K562 (cell line): ENCODE results near the gene KYAT1. TPM values are rescaled to one million over a fixed set of nuclear protein-coding genes. Genes with fewer than 3 reads are reported as not detected.

ENCODE experiments used
- CAMTA2 ChIP-seq: fragments of 250-450 bp; sonication (Bioruptor Pico); conservative IDR thresholded peaks from 2 replicates; pipeline ENCODE4 v1.5.1; 2022
- CBX3 ChIP-seq, 2 experiments: IDR thresholded peaks; 1 replicate in 1 of 2; 2 replicates in 1 of 2; pipeline ENCODE4 v1.6.1; 2012; ENCODE audit warnings: inconsistent platforms in 2 of 2, low read length in 2 of 2, borderline replicate concordance in 1 of 2, control low read depth in 1 of 2
- CEBPG ChIP-seq, 3 experiments: fragments of 200-800 bp in 1 of 3; sonication (Bioruptor generic) in 1 of 3; sonication (generic) in 1 of 3; formaldehyde crosslinking in 1 of 3; IDR thresholded peaks in 2 of 3; conservative IDR thresholded peaks in 1 of 3; 2 replicates each; pipeline versions ENCODE4 v1.6.1 to v1.8.0; 2016 to 2022; ENCODE audit warnings: missing compliant biosample characterization in 2 of 3, missing genetic modification characterization in 2 of 3, mild to moderate bottlenecking in 1 of 3, missing genetic modification reagents in 1 of 3
- EGR1 ChIP-seq: fragments of 450-650 bp; conservative IDR thresholded peaks from 2 replicates; pipeline ENCODE4 v1.6.1; 2017; ENCODE audit warnings: mild to moderate bottlenecking
- FUS ChIP-seq: fragments of 200-400 bp; formaldehyde crosslinking; optimal IDR thresholded peaks from 2 replicates; pipeline ENCODE3; 2017; ENCODE audit warnings: low read depth, low read length
- GABPB2 ChIP-seq: fragments of 250-450 bp; sonication (Bioruptor Pico); conservative IDR thresholded peaks from 2 replicates; pipeline ENCODE4 v1.5.1; 2021; ENCODE audit warnings: mild to moderate bottlenecking
- HDAC6 ChIP-seq: IDR thresholded peaks from 2 replicates; pipeline ENCODE4 v1.6.1; 2012; ENCODE audit warnings: low read depth, mild to moderate bottlenecking, control low read depth, inconsistent platforms, low read length, moderate library complexity
- KHSRP ChIP-seq: fragments of 450-650 bp; IDR thresholded peaks from 2 replicates; pipeline ENCODE4 v1.6.1; 2017
- MBD2 ChIP-seq: sonication (generic); IDR thresholded peaks from 2 replicates; pipeline ENCODE4 v1.6.1; 2016; ENCODE audit warnings: low read depth, borderline replicate concordance
- PHF20 ChIP-seq: fragments of 450-650 bp; IDR thresholded peaks from 2 replicates; pipeline ENCODE4 v1.6.1; 2018; ENCODE audit not compliant: partially characterized antibody
- POLR2G ChIP-seq: fragments of 200-400 bp; formaldehyde crosslinking; IDR thresholded peaks from 2 replicates; pipeline ENCODE4 v1.6.1; 2017; ENCODE audit warnings: low read depth, mild to moderate bottlenecking, antibody characterized with exemption, low read length, moderate library complexity
- PRPF4 ChIP-seq: fragments of 200-400 bp; formaldehyde crosslinking; IDR thresholded peaks from one replicate; pipeline ENCODE4 v1.6.1; 2017; ENCODE audit warnings: low read length, low read depth, mild to moderate bottlenecking; ENCODE audit not compliant: insufficient read depth, poor library complexity, severe bottlenecking
- RUNX1 ChIP-seq: sonication (generic); IDR thresholded peaks from 2 replicates; pipeline ENCODE4 v1.6.1; 2016; ENCODE audit warnings: antibody characterized with exemption, low read depth
- SLC30A9 ChIP-seq: fragments of 250-450 bp; sonication (Bioruptor Pico); IDR thresholded peaks from 2 replicates; pipeline ENCODE4 v1.8.0; 2022; ENCODE audit warnings: mild to moderate bottlenecking, moderate library complexity
- TAF7 ChIP-seq: fragments of 450-650 bp; IDR thresholded peaks from 2 replicates; pipeline ENCODE4 v1.6.1; 2016; ENCODE audit warnings: missing genetic modification characterization, missing compliant biosample characterization
- YBX1 ChIP-seq: fragments of 450-650 bp; IDR thresholded peaks from 2 replicates; pipeline ENCODE4 v1.7.1; 2016; ENCODE audit warnings: mild to moderate bottlenecking
- YY1 ChIP-seq, 3 experiments: IDR thresholded peaks; 2 replicates each; pipeline ENCODE4 v1.6.1; 2011; ENCODE audit warnings: low read length in 2 of 3, mild to moderate bottlenecking in 2 of 3, moderate library complexity in 2 of 3, borderline replicate concordance in 1 of 3, control low read depth in 1 of 3, low read depth in 1 of 3; ENCODE audit not compliant: insufficient read depth in 3 of 3, insufficient replicate concordance in 2 of 3, control insufficient read depth in 1 of 3, insufficient read length in 1 of 3; ENCODE audit errors: extremely low read depth in 1 of 3
- ZKSCAN8 ChIP-seq: fragments of 200-800 bp; sonication (Bioruptor generic); IDR thresholded peaks from 2 replicates; pipeline ENCODE4 v1.6.1; 2016; ENCODE audit warnings: missing genetic modification characterization, missing compliant biosample characterization
- ZNF197 ChIP-seq: fragments of 200-800 bp; sonication (Bioruptor generic); IDR thresholded peaks from 2 replicates; pipeline ENCODE4 v1.6.1; 2016; ENCODE audit warnings: low read depth, missing genetic modification characterization, missing compliant biosample characterization
- ZNF232 ChIP-seq: sonication (generic); formaldehyde crosslinking; IDR thresholded peaks from 2 replicates; pipeline ENCODE4 v1.8.0; 2022; ENCODE audit warnings: mild to moderate bottlenecking, missing genetic modification reagents
- ZNF239 ChIP-seq: fragments of 250-450 bp; sonication (Bioruptor Pico); IDR thresholded peaks from 2 replicates; pipeline ENCODE4 v1.4.0; 2020; ENCODE audit warnings: mild to moderate bottlenecking
- ZNF324 ChIP-seq: fragments of 250-450 bp; sonication (Bioruptor Pico); IDR thresholded peaks from 2 replicates; pipeline ENCODE4 v1.4.0; 2020; ENCODE audit warnings: mild to moderate bottlenecking
- ZNF76 ChIP-seq: fragments of 250-450 bp; sonication (Bioruptor Pico); IDR thresholded peaks from 2 replicates; pipeline ENCODE4 v1.4.0; 2020; ENCODE audit warnings: mild to moderate bottlenecking, moderate library complexity, borderline replicate concordance
- ZNF764 ChIP-seq: fragments of 250-450 bp; sonication (Bioruptor Pico); IDR thresholded peaks from 2 replicates; pipeline ENCODE4 v1.4.0; 2020; ENCODE audit warnings: low read depth, mild to moderate bottlenecking, moderate library complexity
- ZNF780A ChIP-seq: fragments of 250-450 bp; sonication (Bioruptor Pico); IDR thresholded peaks from 2 replicates; pipeline ENCODE4 v1.5.0; 2021; ENCODE audit warnings: mild to moderate bottlenecking
- polyA plus RNA-seq, 8 experiments: library from polyadenylated mRNA; depleted of rRNA in 4 of 8; stranded (reverse) in 5 of 8; unstranded in 3 of 8; fragments of >200 nt; fragmentation: Nextera tagmentation in 2 of 8; fragmentation: Illumina TruSeq in 1 of 8; extraction: Ambion mirVana in 2 of 8; extraction: Trizol in 1 of 8; gene quantifications; 2 replicates each; pipeline versions ENCODE4 v1.2.1 to v1.2.3, GENCODE V29; 2011 to 2014; ENCODE audit warnings: inconsistent platforms in 1 of 8, missing spikeins in 1 of 8
- total RNA-seq, 7 experiments: library from RNA; depleted of rRNA in 6 of 7; stranded (reverse); fragments of >200 nt in 6 of 7; fragmentation: Illumina TruSeq in 2 of 7; extraction: Trizol in 2 of 7; gene quantifications; 2 replicates each; pipeline versions ENCODE4 v1.2.1 to v1.2.3, GENCODE V29; 2011 to 2021; ENCODE audit warnings: low replicate concordance in 1 of 7
- TF ChIP-seq, protein P1 (sequence below): fragments of 250-450 bp; sonication (Bioruptor Pico); IDR thresholded peaks from 2 replicates; pipeline ENCODE4 v1.4.0; 2020
- TF ChIP-seq, protein P2 (sequence below), 2 experiments: fragments of 450-650 bp; conservative IDR thresholded peaks; 2 replicates each; pipeline ENCODE4 v1.6.1; 2017; ENCODE audit warnings: mild to moderate bottlenecking in 2 of 2, moderate library complexity in 2 of 2

The KYAT1 gene
- total and polyA plus RNA-seq, 9 of the 15 experiments (the other 6 are each of a cell fraction or from before 2014, with no cell fraction given): 6.4 to 16.8 (median 11.1) TPM

DNA sequence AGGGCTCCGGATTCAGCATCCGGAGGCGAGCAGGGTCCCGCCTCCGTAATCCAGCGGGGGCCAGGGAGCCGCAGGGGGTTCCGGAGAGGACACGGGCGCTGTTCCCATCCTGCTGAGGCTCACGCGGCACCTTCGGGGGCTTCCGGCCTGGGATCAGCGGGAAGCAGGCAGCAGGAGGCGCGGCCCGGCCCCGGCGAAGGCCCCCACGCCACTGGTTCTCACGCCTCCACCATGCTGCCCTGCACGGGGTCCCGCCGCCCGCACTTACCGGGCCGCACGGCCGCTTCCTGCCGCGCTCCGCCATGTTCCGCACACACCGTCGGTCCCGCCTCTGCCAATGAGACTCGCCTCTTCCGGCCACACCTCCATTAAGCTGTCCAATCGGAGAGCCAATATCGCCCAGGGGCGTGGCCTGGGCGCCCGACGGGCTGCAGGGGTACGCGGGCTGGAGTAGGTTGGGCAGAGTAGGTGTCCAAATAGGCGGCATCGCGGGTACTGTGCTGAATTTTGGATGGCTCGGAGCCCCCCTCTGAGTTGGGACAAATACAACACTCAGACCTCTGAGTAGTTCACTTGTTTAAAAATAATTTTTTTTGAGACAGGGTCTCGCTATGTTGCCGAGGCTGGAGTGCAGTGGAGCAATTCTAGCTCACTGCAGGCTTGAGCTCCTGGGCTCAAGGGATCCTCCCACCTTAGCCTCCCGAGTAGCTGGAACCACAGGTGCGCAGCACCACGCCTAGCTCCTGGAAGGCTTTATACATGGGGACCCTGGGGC lies 52.1 kb downstream of the KYAT1 start, which contains the start of gene SPOUT1 (continued):
- TF ChIP-seq RUNX1: no peak
- TF ChIP-seq CAMTA2 (CRISPR knock-in tag): peak; percentile 72; the same call in 1 of the 2 replicates
- TF ChIP-seq CEBPG (CRISPR knock-in tag; IDR thresholded peaks at IDR 0.05): no peak
- TF ChIP-seq CEBPG (tag; conservative IDR thresholded peaks at IDR 0.05 in 1 of 2, IDR thresholded peaks at IDR 0.05 in 1 of 2): no peak
- TF ChIP-seq SLC30A9: no peak
- TF ChIP-seq ZNF239 (CRISPR knock-in tag): no peak
- TF ChIP-seq YY1 (IDR thresholded peaks at IDR 0.05; ENCODE audit: borderline replicate concordance in 1 of 3, control insufficient read depth in 1 of 3, extremely low read depth in 1 of 3, insufficient read depth in 3 of 3, insufficient read length in 1 of 3, insufficient replicate concordance in 2 of 3, low read depth in 1 of 3, low read length in 2 of 3): peak; percentile 77 to 95 (median 92)
- TF ChIP-seq, protein P1, sequence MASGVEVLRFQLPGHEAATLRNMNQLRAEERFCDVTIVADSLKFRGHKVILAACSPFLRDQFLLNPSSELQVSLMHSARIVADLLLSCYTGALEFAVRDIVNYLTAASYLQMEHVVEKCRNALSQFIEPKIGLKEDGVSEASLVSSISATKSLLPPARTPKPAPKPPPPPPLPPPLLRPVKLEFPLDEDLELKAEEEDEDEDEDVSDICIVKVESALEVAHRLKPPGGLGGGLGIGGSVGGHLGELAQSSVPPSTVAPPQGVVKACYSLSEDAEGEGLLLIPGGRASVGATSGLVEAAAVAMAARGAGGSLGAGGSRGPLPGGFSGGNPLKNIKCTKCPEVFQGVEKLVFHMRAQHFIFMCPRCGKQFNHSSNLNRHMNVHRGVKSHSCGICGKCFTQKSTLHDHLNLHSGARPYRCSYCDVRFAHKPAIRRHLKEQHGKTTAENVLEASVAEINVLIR (CRISPR knock-in tag): no peak
- TF ChIP-seq PRPF4: no peak
- peak; percentile 86 for TF ChIP-seq PHF20
- TF ChIP-seq POLR2G: peak; percentile 99
- peak; percentile 55 for TF ChIP-seq FUS
- TF ChIP-seq TAF7 (tag): no peak
- TF ChIP-seq EGR1: peak; percentile 52; the same call in 1 of the 2 replicates
- TF ChIP-seq ZNF197 (CRISPR knock-in tag): no peak
- no peak for TF ChIP-seq YBX1
- no peak for TF ChIP-seq ZNF76 (CRISPR knock-in tag)
- no peak for TF ChIP-seq CBX3 (IDR thresholded peaks at IDR 0.05; ENCODE audit: borderline replicate concordance in 1 of 2, low read length in 2 of 2)
- TF ChIP-seq, protein P2, sequence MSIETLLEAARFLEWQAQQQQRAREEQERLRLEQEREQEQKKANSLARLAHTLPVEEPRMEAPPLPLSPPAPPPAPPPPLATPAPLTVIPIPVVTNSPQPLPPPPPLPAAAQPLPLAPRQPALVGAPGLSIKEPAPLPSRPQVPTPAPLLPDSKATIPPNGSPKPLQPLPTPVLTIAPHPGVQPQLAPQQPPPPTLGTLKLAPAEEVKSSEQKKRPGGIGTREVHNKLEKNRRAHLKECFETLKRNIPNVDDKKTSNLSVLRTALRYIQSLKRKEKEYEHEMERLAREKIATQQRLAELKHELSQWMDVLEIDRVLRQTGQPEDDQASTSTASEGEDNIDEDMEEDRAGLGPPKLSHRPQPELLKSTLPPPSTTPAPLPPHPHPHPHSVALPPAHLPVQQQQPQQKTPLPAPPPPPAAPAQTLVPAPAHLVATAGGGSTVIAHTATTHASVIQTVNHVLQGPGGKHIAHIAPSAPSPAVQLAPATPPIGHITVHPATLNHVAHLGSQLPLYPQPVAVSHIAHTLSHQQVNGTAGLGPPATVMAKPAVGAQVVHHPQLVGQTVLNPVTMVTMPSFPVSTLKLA (conservative IDR thresholded peaks at IDR 0.05): peak; percentile 86 to 96
- TF ChIP-seq KHSRP: no peak
- peak; percentile 74; the same call in 1 of the 2 replicates for TF ChIP-seq MBD2
- TF ChIP-seq ZNF764 (CRISPR knock-in tag): no peak
- peak; percentile 87; the same call in 1 of the 2 replicates for TF ChIP-seq HDAC6
- no peak for TF ChIP-seq ZNF324 (CRISPR knock-in tag)
- 0 out of 2 replicates have a peak, but pooled peaks have one; percentile 40 for TF ChIP-seq ZNF232 (CRISPR knock-in tag)
- TF ChIP-seq ZKSCAN8: no peak
- no peak for TF ChIP-seq GABPB2 (CRISPR knock-in tag)
- TF ChIP-seq ZNF780A (CRISPR knock-in tag): no peak
